MV-4-11 (cell line): ENCODE results near the gene APLP2.
"Not testable (repeated sequence)": the region's sequence is repeated elsewhere in the genome, so short reads cannot be mapped to it uniquely, and the experiment has no call there.

Experiments used
- DNase-seq: peaks from one replicate; lab custom pipeline; 2025; lab: John Stamatoyannopoulos, UW

APLP2 gene

DNA sequence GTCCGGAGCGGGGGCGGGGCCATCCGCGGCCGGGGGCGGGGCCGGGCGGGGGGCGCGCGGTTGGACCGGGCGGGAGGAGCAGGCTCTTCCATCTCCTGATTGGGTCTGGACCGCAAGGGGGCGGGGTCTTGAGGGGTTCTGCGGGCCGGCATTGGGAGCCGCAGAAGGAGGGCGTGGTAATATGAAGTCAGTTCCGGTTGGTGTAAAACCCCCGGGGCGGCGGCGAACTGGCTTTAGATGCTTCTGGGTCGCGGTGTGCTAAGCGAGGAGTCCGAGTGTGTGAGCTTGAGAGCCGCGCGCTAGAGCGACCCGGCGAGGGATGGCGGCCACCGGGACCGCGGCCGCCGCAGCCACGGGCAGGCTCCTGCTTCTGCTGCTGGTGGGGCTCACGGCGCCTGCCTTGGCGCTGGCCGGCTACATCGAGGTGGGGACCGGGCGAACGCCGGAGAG lies at the start of gene APLP2:
TSS of gene APLP2 (plus strand) at position 236 of the 450 bp plus-strand sequence. CDS start at position 320, 84 bp downstream.
- peak; percentile 97 for DNase-seq

DNA sequence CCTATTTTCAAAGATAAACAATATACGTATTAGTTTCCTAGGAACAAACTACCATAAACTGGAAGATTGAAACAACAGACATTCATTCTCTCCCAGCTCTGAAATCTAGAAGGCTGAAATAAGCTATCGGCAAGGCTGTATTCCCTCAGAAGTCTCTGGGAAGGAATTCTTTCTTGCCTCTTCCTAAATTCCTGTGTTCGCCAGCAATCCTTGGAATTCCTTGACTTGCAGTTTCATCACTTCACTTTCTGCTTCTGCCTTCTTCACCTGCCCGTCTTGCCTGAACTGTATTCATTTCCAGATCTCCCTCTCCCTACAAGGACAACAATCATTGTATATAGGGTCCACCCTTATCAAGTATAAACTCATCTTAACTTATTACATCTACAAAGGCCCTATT lies 49.4 kb upstream of the APLP2 start:
- DNase-seq: no peak

DNA sequence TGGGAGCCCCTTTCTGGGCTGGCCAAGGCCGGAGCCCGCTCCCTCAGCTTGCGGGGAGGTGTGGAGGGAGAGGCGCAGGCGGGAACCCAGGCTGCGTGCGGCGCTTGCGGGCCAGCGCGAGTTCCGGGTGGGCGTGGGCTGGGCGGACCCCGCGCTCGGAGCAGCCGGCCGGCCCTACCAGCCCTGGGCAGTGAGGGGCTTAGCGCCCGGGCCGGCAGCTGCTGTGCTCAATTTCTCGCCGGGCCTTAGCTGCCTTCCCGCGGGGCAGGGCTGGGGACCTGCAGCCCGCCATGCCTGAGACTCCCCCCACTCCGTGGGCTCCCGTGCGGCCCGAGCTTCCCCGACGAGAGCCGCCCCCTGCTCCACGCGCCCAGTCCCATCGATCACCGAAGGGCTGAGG lies 48.1 kb upstream of the APLP2 start:
- not testable (repeated sequence) for DNase-seq

DNA sequence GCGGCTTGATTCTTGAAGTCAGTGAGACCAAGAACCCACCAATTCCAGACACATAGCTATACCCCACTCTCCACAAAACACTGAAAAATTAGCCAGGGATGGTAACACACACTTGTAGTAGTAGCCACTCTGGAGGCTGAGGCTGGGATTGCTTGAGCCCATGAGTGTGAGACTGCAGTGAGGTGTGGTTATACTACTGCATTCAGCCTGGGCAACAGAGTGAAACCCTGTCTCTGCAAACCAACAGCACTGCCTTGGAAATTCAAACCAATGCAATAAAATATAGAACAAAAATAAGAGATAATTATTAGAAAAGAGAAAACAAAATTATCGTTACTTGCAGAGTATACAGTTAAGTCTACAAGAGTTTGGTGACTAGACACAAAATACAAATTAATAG lies 46.9 kb upstream of the APLP2 start:
- DNase-seq: no peak

DNA sequence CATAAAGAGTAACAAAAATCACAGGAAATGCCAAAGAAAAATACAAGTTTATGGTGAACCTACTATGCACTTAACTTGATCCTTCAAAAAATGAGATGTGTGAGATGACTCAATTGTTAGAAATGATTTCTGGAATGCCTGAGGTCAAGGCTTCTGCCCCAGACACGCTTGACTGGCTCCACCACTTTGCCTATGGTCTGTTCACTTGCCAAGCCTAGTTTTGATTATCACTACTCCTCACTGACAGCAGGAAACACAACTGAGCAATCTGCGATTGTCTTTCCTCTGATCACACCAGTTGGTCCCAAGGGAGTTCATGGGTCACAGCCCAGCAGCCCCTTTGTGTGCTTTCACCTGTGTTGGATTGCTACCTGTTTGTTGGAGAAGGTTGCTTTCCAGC lies 46.5 kb upstream of the APLP2 start:
- DNase-seq: no peak

DNA sequence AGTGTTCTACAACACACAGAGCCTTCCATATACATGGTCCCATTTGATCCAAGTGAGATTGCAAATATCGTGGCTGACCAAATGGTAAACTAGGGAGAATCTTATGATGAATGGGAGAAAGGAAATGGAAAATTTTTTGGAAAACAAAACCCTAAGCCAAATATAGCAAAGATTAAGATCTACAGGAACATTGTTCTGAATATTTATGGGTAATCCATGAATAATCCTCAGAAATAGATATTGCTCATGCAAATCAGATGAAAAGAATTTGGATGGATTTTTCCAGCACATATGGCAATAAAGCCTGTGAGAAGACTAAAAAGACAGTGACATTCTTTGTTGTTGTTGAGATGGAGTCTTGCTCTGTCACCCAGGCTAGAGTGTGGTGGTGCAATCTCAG lies 45.3 kb upstream of the APLP2 start:
- no peak for DNase-seq

DNA sequence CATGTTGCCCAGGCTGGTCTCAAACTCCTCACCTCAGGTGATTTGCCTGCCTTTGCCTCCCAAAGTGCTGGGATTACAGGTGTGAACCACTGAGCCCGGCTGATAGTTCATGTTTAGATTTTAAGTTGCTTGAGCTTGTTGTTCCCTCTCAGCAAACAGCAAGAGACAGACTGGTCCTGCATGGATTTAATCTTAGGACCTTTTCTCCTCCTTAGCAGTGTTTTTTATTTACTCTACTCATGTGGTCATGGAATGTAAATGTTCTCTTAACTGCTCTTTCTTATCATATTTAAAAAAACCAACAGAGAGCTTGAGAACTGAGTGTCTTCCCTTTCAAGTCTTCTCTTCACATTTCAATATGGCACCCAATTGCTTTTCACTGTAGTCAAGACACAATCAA lies 44.3 kb upstream of the APLP2 start:
- no peak for DNase-seq

DNA sequence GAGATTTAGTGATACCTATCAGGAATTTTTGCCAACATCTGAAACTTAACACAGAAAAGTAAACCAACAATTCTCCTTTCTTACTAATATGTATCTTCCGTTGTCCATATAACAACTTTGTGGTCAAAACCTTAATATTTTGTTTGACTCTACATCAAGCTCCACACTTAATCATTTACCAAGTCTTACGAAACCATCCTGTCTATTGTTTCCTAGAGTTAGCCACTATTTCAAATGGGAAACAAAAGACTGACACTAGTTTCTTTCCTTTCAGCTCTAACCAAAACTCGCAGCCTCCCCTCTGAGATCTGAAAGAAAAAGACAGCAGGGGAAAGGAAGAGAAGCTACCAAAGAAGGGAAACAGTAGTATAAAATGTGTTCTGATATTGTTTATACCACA lies 40.6 kb upstream of the APLP2 start:
- peak; percentile 36 for DNase-seq

DNA sequence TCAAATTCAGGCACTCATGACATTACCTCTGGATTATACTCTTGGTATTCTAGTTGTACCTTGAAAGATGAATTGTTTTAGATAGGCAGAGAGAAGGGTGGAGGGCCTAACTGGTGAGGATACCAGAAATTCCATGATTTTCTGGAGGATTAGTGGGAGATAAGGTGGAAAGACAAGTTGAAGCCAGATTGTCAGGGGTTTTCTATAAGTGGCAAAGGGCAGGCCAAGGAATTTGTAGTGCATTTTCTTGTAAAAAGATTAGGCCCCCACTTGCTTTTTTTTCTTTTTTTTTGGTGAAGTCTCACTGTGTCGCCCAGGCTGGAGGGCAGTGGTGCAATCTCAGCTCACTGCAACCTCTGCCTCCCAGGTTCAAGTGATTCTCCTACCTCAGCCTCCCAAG lies 38.6 kb upstream of the APLP2 start:
- no peak for DNase-seq

DNA sequence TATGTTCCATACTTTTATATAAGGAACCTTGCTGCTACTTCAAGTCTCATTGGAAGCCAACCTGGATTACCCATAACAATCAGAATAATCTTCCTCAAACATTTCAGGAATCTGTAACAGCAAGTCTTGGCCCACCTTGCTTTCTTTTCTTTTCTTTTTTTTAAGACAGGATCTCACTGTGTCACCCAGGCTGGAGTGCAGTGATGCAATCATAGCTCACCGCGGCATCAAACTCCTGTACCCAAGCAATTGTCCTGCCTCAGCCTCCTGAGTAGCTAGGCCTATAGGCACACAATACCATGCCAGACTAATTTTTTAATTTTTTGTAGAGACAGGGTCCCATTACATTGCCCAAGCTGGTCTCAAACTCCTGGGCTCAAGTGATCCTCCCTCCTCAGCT lies 37.7 kb upstream of the APLP2 start:
- DNase-seq: no peak

DNA sequence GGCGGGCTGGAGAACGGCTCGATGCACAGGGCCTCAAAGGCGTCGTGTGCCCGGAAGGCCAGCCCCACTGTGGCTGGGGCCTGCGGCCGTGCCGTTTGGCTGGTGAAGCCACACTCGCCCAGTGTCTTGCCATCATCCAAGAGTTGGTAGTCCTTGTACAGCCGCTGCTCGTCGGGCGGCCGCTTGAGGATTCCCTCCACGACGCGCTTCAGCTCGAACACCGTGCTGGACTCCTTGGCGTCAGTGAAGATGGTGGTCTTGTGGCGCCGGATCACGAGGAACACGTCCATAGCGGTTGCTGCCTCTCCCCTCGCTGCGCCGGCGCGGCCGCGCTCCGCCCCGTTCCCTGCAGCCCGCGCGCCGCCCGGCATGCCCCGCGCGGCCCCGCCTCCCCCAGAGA lies 36.8 kb upstream of the APLP2 start:
- no peak for DNase-seq

DNA sequence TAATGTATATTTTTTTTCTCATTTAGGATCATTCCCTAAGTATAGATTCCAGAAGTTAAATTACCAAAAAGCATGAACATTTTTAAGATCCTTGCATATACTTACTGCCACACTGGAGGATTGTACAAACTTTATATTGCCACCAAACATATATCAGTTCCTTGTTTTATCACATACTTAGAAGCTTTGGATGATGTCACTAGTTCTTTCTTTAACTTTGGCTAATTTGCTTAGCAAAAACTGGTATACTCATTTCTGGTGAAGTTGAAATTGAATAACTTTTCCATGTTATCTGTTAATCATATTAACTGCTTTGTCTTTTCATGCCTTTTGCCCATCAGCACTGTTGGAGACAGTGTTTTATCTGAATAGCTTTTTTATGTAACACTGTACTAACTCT lies 35.5 kb upstream of the APLP2 start:
- peak; percentile 27 for DNase-seq

DNA sequence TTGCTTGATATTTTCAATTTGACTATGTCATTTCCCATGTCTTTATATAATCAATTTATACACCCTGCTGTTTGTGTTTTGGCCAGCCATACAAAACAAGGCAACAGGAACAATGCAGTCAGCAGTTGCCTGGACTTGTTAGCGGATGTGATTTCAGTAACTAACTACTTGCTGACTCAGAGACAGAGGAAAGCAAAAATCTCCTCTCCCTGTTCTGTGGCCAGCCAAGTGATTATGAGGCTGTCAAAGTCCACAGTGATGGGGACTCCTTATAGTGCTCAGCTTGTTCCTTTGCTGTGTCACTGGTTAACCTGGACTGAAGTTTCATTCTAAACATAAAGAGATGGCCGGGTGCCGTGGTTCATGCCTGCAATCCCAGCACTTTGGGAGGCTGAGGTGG lies 32.6 kb upstream of the APLP2 start:
- DNase-seq: peak; percentile 52

DNA sequence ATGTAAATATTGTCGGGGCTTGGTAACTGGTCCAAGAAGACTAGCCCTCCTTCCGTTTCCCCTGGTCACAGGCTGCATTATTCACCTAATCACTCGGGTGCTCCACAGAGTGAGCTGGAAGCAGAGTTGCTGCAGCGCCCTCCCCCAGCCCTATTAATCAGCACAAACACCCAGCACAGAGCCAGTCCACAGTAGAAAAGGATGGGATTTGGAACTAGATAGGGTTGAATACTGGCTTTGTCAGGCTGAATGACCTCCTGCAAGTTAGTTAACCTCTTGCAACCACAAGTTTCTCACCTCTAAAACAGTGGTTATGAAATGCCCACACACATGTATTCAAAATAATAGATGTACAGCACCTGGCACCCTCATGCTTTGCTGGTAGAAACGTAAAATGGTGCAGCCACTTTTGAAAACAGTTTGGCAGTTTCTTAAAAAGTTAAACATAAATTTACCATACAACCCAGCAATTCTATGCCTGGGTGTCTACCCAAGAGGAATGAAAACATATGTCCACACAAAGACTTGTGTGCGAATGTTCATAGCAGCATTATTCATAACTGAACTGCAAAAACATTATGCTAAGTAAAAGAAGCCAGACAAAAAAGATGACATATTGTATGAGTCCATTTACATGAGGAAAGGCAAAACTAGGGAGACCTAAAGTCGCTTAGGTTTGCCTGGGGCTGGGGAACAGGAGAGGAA lies 31.7 kb upstream of the APLP2 start:
- DNase-seq: no peak

DNA sequence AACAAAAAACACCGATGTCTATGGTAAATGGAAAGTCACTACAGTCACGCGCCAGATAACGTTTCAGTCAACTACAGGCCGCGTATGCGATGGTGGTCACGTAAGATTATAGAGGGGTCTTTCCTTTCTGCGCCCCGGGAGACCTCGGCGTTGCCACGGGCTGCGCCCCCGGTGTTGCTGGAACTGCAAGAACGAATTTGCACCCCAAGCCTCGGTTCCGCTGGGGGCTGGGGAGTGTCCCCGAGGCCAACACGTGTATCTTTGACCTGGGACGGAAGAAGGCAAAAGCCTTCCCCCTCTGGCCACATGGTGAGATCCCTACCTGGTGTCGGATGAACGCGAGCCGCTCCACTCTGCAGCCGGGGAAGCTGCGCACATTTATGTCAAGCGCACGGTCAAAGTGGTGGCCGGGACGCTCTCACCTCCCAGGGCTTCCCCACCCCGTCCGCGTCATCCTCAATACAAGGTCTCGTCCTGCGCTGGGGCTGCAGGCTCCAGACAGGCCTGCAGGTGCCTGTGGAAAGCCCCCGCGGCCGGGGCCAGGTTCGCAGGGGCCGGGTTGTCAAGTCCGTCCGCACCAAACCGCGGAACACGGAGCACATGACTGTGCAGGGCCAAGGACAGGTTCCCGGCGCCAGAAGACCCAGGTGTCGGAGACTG lies 29.3 kb upstream of the APLP2 start:
- DNase-seq: no peak

DNA sequence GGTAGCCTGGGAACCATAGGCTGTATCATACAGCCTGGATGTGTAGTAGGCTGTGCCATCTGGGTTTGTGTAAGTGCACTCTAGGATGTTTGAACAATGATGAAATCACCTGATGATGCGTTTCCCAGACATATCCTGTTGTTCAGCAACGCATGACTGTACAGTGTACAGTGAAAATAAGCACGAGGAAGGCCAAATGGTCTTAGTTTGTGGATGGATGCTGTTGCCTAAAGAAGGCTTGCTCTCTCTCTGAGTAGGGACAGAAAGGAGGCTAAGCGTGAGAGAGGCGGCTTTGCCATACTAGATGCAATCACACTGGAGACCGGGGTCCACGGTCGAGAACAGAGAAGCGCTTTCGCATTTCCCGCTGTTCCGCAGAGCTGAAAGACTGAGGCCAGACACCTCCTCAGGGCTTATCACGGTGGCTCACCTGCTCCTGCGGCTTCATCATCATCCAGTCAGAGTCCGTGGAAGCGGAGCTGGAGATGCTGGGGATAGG lies 27.6 kb upstream of the APLP2 start:
- peak; percentile 70 for DNase-seq

DNA sequence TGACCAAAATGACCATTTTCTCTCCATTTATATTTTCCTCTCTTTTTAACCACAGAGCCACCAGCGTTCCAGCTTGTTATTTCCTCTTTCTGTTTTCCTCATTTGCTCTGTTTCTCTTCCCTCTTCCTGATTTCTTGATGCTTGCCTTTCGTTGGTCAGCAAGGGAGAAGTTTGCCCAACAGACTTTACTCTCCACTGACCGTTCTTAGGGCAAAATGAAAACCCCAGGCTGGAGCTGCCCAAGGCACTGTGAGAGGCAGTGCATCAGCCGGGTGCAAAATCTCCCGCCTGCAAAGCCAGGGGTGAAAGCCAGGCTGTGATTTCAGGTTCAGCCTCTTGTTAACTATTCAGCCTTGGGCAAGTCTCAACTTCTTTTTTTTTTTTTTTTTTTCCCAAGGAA lies 26.1 kb upstream of the APLP2 start:
- DNase-seq: peak; percentile 73

DNA sequence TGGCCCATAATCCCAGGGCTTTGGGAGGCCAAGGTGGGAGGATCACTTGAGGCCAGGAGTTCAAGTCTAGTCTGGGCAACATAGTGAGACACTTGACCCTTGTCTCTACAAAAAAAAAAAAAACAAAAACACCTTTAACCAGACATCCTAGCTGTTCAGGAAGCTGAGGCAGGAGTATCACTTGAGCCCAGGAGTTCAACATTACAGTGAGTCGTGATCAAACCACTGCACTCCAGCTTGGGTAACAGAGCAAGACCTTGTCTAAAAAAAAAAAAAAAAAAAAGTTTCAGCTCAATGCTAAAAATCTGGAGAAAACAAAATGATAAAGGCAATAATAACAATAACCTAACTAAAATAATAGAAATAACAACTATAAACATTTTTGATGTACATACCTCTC lies 22.6 kb upstream of the APLP2 start:
- no peak for DNase-seq

DNA sequence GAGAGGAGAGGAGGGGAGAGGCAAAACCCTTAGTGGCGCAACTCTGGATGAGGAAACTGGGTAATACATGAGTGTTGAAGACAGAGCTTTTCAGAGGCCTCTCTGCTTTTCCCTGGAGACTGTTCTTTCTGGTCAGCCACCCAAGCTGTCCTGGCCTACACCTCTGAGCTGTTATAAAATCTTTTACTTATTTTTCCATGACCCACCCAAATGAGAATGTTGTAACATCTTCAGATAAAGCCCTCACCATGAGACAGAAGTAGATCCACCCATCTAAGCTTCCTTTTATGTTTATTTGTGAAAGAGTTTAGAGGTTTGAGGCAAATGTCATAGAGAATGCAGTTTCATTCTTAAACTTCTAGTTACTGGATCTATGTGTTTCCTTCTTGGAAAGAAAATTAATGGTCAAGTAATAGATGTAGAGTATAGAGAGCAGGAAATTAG lies 20.3 kb upstream of the APLP2 start:
- DNase-seq: peak; percentile 66

DNA sequence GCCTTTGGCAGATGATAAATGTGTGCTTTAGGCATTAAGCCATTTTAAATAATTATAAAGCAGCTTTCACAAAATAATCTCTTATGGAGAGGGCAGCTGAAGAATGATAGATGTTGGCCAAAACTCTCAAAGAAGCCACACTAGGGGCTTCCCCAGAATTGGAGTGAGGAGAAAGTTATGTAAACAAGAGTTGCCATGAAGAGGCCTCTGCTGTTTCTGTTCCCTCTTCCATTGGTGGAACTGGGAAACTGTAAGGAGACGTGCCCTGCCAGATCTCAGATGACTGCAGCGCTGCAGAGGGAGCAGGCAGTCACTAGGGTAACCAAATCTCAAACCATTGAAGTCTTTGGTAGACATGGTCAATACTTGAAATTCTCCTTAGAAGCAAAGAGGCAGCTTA lies 19.4 kb upstream of the APLP2 start:
- peak; percentile 79 for DNase-seq

DNA sequence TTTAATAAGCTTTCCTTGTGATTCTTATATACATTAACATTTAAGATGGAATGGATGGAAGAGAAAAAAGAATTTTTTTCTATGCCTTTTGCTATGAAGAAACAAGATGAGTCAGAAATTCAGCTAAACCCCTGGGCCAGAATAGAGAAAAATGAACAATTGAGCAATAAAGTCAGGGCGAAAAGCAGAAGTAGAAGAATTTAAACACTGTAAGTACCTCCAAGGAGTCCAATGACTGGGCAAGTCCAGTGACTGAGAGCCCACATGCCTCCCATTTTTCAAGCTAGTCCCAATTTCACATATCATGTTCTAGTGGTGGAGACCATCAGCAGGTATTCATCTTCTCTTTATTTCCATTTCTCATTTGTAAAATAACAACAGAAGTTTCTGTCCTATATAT lies 18.6 kb upstream of the APLP2 start:
- DNase-seq: peak; percentile 97

DNA sequence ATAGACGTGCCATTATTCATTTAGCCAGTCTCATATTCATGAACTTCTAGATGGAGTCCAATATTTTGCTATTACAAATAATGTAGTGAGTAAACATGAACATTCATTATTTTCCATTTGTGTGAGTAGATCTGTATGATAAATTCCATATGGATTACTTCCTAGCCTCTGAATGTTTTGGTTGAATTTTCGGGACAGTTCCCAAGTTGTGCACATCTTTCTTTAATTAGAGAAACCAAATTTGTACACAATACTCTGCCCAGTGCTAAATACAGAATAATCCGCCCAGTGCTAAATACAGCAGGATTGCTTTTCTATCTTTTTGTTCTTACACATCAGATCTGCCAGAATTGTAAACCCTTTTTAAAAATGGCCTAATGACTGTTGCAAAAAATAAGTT lies 17.1 kb upstream of the APLP2 start:
- no peak for DNase-seq

DNA sequence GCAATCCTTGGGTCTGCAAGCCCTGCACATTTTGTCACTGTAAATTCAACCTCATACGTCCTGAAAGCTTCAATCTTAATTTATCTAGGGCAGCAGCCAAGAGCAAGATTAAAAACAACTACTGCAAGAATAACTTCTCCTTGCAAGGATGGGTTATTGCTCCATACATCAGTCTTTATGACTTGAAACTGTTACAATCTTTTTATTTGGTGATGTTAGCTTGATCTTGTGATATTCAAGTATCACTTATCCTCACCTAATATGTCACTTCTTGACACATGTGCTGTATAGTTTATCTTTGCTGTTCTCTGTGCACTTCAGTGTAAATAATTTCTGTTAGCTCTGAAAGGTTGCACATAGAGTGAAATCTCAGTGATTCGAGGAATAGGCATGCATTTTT lies 14.7 kb upstream of the APLP2 start:
- DNase-seq: no peak

DNA sequence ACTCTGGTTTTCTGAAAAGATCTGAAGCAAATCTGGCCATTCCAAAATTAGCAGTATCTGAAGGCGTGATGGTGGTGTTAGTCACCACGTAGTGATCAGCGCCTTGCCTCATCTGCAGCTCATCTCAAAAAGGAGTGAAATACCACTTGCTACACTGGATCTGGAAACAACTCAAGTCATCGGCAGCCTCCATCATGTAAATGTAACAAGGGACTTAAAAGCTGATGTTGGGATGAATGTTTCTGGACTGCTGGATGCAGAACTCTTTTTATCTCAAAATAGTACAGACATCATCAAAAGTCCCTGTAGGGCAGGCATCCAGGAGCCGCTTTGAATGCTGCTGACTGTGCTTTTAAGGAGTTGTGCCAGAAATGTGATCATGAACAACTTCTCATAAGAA lies 14.1 kb upstream of the APLP2 start:
- DNase-seq: peak; percentile 7
